IgD-negative memory B cell (primary cell): ENCODE data around the gene C19orf12. TPM values are rescaled to one million over a fixed set of nuclear protein-coding genes. Genes with fewer than 3 reads are reported as not detected.

Source experiments
- H3K27ac Mint-ChIP-seq, 3 donors: one replicate each; pipeline ENCODE4 v1.8.0; 2020 to 2022; ENCODE audit warnings: mild to moderate bottlenecking in 3 of 3, mixed read lengths in 3 of 3, moderate library complexity in 1 of 3
- H3K27me3 Mint-ChIP-seq: one replicate; pipeline ENCODE4 v1.8.0; 2021; ENCODE audit warnings: mixed read lengths
- H3K36me3 Mint-ChIP-seq: one replicate; pipeline ENCODE4 v1.8.0; 2020; ENCODE audit warnings: mild to moderate bottlenecking, mixed read lengths
- H3K4me1 Mint-ChIP-seq, 3 donors: one replicate each; pipeline ENCODE4 v1.8.0; 2020 to 2022; ENCODE audit warnings: mixed read lengths in 3 of 3, mild to moderate bottlenecking in 1 of 3
- H3K4me3 Mint-ChIP-seq, 4 donors: one replicate each; pipeline ENCODE4 v1.8.0; 2020 to 2022; ENCODE audit warnings: mild to moderate bottlenecking in 4 of 4, mixed read lengths in 4 of 4, moderate library complexity in 3 of 4
- H3K9me3 Mint-ChIP-seq, 3 donors: one replicate each; pipeline ENCODE4 v1.8.0; 2020 to 2021; ENCODE audit warnings: mixed read lengths in 3 of 3, mild to moderate bottlenecking in 1 of 3
- polyA plus RNA-seq: library from polyadenylated mRNA; unstranded; fragments of 300-500 nt; fragmentation: Illumina TruSeq; gene quantifications from one replicate; pipeline ENCODE4 v1.2.3, GENCODE V29; 2021

The C19orf12 gene
- polyA plus RNA-seq, 1 donor from 2014 or later, result 17.6 TPM

DNA sequence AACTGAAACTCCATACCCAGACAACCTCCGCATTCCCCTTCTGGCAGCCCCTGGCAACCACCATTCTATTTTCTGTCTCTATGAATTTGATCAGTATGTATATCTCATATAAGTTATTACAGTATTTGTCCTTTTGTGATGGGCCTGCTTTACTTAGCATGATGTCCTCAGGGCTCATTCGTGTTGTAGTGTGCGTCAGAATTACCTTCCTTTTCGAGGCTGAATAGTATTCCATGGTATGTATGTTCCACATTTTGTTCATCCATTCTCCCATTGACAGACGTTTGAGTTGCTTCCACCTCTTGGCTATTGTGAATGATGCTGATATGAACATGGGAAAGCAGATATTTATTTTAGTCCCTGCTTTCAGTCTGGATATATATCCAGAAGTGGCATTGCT, 44.8 kb downstream of the C19orf12 start:
- no peaks in the 10 kb centered on the region for H3K27me3 Mint-ChIP-seq
- H3K4me3 Mint-ChIP-seq, result peak overlapping the region in 3 of 4 donors; percentile 4 to 35 (median 27)
- no peaks in the 10 kb centered on the region for H3K9me3 Mint-ChIP-seq
- H3K27ac Mint-ChIP-seq, result peak overlapping the region; percentile 10 to 95 (median 73)
- peaks cover 38 to 48% (median 43%) of the 10 kb centered on the region in 3 donors for H3K4me1 Mint-ChIP-seq
- H3K36me3 Mint-ChIP-seq, result no peaks in the 10 kb centered on the region

DNA sequence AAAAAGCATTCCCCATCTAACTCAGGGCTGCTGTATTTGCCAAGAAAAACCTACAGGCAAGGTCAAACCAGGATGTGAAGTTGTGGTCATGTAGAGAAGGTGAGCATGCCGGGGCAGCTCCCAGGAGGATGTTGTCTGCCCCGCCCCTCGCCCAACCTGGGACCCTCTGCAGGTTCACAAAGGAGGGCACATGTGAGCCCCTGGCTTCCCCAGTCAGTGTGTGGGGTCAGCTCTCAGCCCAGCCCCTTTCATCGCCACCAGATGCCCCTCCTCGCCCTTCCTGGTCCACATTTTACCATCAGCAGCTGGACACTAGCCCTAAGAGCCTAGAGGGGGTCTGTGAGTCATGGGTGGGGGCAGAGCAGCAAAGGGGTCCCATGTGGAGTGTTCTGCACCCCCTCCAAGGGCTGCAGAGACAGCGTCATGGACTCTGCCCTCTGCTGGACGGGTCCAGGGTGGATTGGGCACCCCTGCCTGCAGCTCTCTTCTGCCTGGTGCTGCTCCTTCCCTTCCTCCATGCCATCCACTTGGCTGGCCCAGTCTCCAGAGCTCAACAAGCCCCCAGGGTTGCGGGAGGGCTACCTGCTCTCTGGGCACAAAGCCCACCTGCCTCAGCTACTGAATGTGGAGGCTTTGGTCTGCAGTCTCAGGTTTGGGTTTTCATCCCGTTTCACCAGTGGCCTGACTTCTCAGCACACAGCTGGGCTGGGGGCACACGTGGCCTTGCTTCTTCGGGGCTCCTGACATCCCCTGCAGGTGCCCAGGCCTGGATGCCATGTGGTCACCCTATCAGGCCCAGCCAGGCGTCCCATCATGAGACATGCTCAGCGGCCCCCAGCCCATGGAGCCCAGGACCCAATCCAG, 46.1 kb downstream of the C19orf12 start:
- H3K36me3 Mint-ChIP-seq, result no peaks in the 10 kb centered on the region
- no peaks in the 10 kb centered on the region for H3K9me3 Mint-ChIP-seq
- no peaks in the 10 kb centered on the region for H3K27me3 Mint-ChIP-seq
- H3K4me1 Mint-ChIP-seq, result peaks cover 43 to 48% (median 47%) of the 10 kb centered on the region in 3 donors
- peak overlapping the region in 1 of 4 donors; percentile 54 for H3K4me3 Mint-ChIP-seq
- peak overlapping the region in 2 of 3 donors; percentile 10 to 57 for H3K27ac Mint-ChIP-seq

DNA sequence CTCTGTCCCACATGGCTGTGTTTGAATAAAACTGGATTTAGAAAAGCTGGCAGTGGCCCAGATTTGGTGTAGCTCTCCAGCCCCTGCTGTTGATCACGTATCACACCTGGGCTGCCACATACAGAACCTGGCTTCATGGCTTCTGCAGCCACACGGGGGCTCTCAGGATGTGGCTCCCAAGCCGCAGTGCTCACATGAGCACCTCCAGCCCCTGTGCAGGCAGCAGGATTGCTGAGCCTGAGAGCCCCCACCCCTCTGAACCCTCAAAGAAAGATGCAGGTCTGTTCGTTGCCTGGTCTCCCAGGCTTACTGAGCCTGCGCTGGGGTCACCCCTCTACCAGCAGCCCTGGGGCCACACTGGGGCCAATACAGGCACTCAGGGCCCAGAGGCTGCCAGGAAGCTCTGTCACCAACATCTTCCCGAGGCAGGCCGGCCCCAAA, 47.1 kb downstream of the C19orf12 start:
- Mint-ChIP-seq H3K27me3 (no peaks in the 10 kb centered on the region), H3K36me3 (no peaks in the 10 kb centered on the region), H3K4me1 (peaks cover 36 to 42% (median 41%) of the 10 kb centered on the region in 3 donors), H3K4me3 (peak overlapping the region; percentile 30 to 93 (median 73)), H3K27ac (peak overlapping the region; percentile 39 to 88 (median 67)), H3K9me3 (no peaks in the 10 kb centered on the region)

DNA sequence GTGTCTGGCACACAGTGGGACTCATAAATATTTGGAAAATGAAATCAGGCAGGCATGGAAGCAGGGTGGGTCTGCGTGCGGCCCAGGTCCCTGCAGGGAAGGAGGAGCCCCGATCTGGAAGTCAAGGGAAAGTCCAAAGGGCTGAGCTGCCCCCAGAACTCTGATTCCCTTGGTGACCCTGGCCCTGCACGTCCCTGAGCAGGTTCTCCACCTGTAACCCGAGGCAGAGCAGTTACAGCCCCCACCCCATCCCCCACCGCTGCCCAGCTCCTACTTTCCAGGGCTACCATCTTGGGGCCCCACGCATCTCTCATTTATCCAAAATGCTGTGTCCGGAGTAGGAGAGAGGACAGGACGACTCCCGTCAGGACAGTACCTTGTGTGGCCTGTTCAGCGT, 47.7 kb downstream of the C19orf12 start:
- Mint-ChIP-seq H3K27me3 (no peaks in the 10 kb centered on the region), H3K27ac (peak overlapping the region in 2 of 3 donors; percentile 67 to 88), H3K9me3 (no peaks in the 10 kb centered on the region), H3K4me3 (peak overlapping the region; percentile 78 to 93 (median 85)), H3K36me3 (no peaks in the 10 kb centered on the region), H3K4me1 (peaks cover 30 to 36% (median 35%) of the 10 kb centered on the region in 3 donors)

DNA sequence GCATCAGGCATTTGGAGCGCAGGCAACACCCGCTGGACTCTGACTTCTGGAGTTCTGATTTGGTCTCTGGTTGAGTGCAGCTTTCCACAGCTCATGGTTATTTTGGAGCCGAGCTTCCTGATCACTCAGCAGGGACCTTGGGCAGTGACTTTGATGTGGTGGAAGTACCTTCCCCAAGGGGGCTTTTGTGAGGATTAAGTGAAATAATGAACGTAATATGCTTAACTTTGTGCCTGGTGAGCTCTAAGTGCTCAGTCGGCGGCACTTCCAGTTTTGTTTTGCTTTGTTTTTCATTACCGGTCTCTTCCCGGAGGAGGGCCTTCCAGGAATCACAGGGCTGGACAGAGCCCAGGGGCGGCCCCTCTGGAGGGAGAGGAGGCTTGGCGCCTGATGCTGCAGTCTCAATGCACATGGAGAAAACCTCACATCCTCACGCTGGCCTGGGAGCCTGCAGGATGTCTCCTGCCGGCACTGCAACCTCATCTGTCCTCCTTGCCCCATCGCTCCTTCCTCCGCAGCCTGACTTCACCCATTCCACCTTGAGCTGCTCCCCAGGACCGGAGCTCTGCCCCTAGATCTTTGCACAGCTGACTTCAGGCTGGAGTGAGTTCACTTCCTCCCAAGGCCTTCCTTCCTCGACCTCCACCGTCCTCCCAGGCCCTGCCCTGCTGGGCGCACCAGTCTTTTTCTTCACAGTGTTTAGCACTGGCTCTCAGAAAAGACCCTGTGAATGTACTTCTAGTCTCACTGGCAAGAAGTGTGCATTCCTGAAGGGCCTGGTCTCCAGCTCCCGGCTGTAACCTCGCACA, 48.3 kb downstream of the C19orf12 start:
- no peaks in the 10 kb centered on the region for H3K36me3 Mint-ChIP-seq
- H3K4me1 Mint-ChIP-seq, result peaks cover 24 to 30% (median 29%) of the 10 kb centered on the region in 3 donors
- no peaks in the 10 kb centered on the region for H3K9me3 Mint-ChIP-seq
- peak overlapping the region; percentile 78 to 93 (median 85) for H3K4me3 Mint-ChIP-seq
- no peaks in the 10 kb centered on the region for H3K27me3 Mint-ChIP-seq
- peak overlapping the region in 2 of 3 donors; percentile 84 to 88 for H3K27ac Mint-ChIP-seq

DNA sequence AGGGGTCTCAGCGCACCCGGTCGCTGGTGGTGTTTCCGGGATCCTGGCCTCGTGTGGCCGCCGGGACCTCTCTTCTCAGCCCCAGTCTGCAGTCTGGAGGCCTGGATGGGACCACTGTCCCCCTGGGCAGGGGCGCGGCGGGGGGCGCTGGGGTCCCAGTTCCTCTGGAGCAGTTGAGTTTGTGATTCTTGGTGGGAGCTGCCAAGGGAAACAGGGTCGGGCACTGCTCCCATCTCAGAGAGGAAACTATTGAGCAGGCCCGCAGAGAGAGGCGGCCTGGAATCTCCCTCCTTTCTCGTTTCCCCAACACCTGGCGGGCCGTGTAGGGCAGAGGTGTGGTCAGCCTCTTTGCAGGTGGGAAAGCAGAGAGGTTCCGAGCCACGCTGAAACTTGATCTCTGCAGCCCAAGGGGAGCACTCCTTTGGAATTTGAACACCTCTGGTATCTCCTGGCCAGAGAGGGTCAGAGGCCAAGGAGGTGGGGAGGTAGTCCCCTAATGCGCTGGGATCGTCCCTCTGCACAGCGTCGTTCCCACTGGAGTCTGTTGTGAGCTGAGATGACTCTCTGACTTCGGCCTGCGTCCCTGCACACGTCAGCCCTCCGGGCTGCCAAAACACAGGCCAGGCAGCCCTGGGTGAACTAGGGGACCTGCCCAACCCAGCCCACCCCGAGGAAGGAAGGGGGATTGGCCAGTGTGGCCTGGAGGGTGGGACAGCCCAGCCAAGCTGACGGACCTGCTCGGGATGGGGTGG, 49.1 kb downstream of the C19orf12 start:
- peaks cover 17 to 22% (median 22%) of the 10 kb centered on the region in 3 donors for H3K4me1 Mint-ChIP-seq
- no peaks in the 10 kb centered on the region for H3K27me3 Mint-ChIP-seq
- peak overlapping the region; percentile 78 to 93 (median 85) for H3K4me3 Mint-ChIP-seq
- no peaks in the 10 kb centered on the region for H3K9me3 Mint-ChIP-seq
- H3K27ac Mint-ChIP-seq, result peak overlapping the region; percentile 59 to 88 (median 84)
- H3K36me3 Mint-ChIP-seq, result no peaks in the 10 kb centered on the region

DNA sequence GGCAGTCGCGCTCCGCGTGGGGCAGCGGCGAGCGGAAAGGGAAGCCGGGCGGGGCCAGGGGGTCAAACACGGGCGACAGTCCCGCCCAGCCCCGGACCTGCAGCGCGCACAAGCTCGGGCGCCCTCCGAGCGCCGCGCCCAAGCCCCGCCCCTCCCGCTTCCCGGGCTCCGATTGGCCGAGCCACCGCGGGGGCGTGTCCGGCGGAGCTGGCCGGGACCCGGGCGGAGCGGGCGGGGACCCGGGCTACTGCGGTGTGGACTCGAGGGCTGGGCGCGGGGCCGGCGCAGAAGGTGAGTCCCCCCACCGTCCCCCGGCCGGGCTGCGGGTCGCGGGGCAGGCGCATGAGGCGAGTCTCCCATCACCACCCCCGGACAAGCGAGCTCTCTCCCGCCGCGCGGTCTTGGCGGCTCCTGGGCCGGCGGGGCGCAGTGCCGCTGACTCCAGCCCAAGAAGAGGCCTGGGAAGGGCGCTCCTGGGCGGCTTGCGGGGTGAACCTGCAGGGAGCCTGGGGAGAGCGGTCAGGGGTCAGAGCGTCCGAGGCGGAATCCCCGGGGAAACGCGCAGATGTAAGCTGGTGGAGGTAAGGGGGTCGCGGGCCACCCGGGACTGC, 49.7 kb downstream of the C19orf12 start, which contains the start of gene PLEKHF1:
Gene PLEKHF1 (plus strand): TSS at position 247 of the 611 bp plus-strand sequence. CDS start 8,379 bp downstream, outside the sequence.
- H3K36me3 Mint-ChIP-seq, result no peaks in the 10 kb centered on the region
- H3K4me1 Mint-ChIP-seq, result peaks cover 16 to 22% (median 19%) of the 10 kb centered on the region in 3 donors

DNA sequence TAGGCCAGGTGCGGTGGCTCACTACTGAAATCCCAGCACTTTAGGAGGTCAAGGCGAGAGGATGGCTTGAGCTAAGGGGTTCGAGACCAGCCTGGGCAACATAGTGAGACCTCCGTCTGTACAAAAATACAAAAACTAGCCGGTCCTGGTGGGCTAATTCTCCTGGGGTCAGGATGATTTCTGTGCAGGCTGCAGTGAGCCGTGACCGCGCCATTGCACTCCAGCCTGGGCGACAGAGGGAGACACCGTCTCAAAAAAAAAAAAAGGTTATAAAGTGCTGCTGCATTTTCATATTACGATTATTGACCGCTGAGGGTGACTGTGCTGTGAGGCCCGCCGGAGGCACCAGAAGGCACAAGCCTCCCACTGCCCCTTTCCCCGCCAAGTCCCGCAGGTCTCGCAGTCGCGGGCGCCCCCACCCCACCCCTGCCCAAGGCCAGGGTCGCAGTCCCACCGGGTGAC, 50.3 kb downstream of the C19orf12 start:
- no peaks in the 10 kb centered on the region for H3K9me3 Mint-ChIP-seq
- no peaks in the 10 kb centered on the region for H3K36me3 Mint-ChIP-seq
- peak overlapping the region; percentile 81 to 92 (median 86) for H3K4me3 Mint-ChIP-seq
- peaks cover 13 to 21% (median 16%) of the 10 kb centered on the region in 3 donors for H3K4me1 Mint-ChIP-seq
- no peaks in the 10 kb centered on the region for H3K27me3 Mint-ChIP-seq
- H3K27ac Mint-ChIP-seq, result peak overlapping the region; percentile 23 to 70 (median 31)

More for the DNA sequence above, 49.7 kb downstream of the C19orf12 start, which contains the start of gene PLEKHF1:
- H3K4me3 Mint-ChIP-seq, result peak within 1 kb of the TSS; percentile 81 to 93 (median 91)
- H3K27ac Mint-ChIP-seq, result peak within 1 kb of the TSS; percentile 59 to 88 (median 84)
- no peaks in the 10 kb centered on the region for H3K27me3 Mint-ChIP-seq
- no peaks in the 10 kb centered on the region for H3K9me3 Mint-ChIP-seq

DNA sequence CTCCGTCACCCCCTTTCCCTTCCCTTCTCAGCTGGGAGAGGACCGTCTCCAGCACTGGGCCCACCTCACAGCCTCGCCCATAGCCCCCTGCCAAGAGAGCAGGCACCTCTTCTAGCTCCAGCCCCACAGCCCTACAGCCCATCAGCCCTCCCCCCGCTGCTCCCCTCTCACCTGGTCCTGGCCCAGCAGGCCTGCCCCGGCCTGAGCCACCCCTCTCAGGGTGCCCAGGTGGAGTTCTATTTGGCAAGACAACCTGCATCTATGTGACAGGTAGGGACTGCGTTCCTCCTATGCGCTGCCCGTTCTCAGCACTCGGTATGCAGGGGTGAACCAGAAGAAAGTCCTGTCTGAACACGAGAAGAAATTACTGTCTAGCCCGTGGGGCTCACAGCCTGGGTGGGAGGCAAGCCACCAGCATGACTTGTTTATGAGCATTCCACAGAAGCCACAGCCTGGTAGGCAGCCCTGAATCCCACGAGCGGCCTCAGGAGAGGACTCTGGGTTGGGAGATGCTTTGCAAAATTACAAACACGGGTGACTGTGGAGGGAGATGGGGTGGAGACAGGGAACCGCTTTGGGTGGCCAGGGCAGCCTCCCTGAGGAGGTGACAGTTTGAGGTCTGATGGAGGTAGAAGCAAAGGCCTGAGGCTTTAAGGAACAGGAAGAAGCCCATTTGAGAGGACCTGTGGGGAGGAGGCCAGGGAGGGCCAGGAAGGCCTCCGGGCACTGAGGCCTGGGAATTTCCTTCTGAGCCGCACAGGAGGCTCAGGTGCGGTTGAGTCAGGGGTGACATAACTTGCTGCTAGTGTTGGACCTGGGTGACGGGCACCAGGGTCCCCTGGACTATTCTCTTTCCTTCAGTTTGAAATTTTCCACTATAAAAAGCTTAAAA, 51.0 kb downstream of the C19orf12 start:
- Mint-ChIP-seq H3K27me3 (no peaks in the 10 kb centered on the region), H3K9me3 (no peaks in the 10 kb centered on the region), H3K36me3 (no peaks in the 10 kb centered on the region), H3K4me3 (peak overlapping the region; percentile 81 to 92 (median 86)), H3K4me1 (peaks cover 13 to 17% (median 16%) of the 10 kb centered on the region in 3 donors), H3K27ac (peak overlapping the region in 2 of 3 donors; percentile 23 to 70)

DNA sequence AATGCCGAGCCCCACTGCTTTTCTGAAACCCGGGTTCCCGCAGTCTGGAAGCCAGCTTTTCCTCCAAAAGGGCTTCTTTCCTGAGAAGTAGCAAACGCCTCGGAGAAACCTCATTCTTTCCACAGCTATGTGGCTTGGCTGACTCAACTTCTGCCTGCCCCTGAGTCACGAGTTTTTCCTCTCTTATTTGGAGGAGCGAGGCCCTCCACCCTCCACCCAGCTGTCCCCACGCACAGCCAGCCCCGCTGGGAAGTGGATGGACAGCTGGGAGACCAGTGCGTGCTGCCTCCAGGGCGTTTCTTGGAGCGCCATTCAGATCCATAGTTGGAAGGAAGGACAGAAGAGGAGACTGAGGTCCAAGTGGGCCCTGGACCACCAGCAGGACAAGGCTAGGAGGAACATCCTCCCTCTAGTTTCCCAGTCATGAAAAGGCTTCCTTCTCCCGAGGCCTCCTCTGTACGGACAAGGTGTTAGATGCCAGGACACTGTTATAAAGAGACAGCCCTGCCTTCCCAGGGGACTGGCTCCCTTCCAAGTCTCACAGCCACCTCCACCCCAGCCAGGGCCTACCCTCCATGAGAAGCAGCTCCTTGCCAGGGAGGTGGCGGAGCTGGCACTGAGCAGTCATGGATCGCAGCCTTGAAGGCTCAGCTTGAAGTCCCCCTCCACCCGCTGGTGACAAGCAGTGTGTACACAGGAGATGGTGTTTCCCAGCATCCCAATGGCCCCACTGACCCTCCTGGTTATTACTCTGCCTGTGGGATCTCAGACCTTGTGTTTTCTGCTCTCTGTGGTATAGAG, 52.3 kb downstream of the C19orf12 start:
- Mint-ChIP-seq H3K27me3 (no peaks in the 10 kb centered on the region), H3K36me3 (no peaks in the 10 kb centered on the region), H3K4me3 (peak overlapping the region in 1 of 4 donors; percentile 92), H3K9me3 (no peaks in the 10 kb centered on the region), H3K27ac (no peak overlapping the region), H3K4me1 (peaks cover 11 to 17% (median 13%) of the 10 kb centered on the region in 3 donors)

DNA sequence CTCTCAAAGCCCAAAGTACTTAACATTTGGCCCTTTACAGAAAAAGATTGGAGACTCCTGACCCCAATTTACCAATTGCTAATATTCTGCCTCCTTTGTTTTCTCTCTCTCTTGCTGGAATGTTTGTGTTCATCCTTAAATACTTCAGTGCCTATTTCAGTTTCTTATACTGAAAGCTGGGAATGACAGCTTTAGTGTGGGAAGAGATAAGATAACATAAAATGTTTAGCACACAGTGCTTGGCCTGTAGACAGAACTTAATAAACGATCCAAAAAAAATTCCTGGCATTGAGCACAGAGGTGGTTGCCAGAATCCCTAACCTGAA, 52.8 kb downstream of the C19orf12 start:
- Mint-ChIP-seq H3K9me3 (no peaks in the 10 kb centered on the region), H3K27me3 (no peaks in the 10 kb centered on the region), H3K27ac (no peak overlapping the region), H3K4me3 (peak overlapping the region in 1 of 4 donors; percentile 54), H3K4me1 (peaks cover 8 to 17% (median 12%) of the 10 kb centered on the region in 3 donors), H3K36me3 (no peaks in the 10 kb centered on the region)

DNA sequence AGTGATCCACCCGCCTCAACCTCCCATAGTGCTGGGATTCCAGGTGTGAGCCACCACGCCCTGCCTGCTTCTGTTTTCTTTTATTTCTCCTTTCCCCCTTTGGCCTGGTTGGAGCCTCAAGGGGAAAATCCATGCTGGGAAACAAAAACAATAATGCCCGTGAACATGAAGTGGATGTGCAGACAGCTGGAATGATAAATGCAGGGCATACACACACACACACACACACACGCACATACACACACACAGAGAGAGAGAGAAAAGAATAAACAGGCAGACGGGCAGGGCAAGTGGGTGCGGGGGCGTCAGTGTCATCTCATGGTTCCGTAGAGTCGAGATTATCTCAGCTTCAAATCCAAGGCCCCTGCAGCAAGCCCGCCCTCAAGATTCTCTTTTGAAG, 54.2 kb downstream of the C19orf12 start:
- H3K4me1 Mint-ChIP-seq, result peaks cover 0 to 9% (median under 1%) of the 10 kb centered on the region in 3 donors
- no peak overlapping the region for H3K4me3 Mint-ChIP-seq
- H3K27ac Mint-ChIP-seq, result no peak overlapping the region
- no peaks in the 10 kb centered on the region for H3K27me3 Mint-ChIP-seq
- no peaks in the 10 kb centered on the region for H3K36me3 Mint-ChIP-seq
- no peaks in the 10 kb centered on the region for H3K9me3 Mint-ChIP-seq
